Activated T-cell treated with anti-CD3 and anti-CD28 coated beads, Interleukin-2, amount 50 U/mL, for 1 hour (primary cell): Measurements from ENCODE around the gene DPP6.

Source experiments
- DNase-seq: peaks from one replicate; pipeline ENCODE4 v3.0.0-alpha.2; 2020

DPP6 gene

DNA sequence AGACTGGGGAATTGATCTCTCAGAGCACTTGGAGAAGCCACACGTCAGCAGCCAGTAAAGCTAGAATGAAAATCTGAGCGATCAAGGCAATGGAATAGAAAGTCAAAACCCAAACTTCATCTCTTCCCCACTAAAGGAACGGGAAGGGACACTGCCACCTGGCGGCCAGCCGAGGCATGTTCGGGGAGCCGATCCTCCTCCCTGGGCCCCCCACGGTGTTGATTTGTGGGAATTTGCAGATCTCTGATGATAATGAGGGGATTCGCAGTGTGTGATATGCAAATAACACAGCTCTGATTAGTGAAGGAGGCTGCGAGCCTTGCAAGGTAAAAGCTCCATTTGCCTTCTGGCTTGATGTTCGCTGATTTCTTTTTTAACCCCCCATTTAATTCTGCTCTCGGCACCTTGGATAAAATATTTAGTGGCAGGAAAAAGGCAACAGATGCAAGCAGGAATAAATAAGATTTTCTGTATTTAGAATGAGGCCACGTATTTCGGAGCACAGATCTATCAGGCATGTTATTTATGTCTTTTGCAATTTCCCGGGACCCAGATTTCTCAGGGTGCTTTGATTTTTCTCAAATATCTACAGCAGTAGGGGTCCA lies 692.2 kb downstream of the DPP6 start:
- DNase-seq: no peak

GRCh38 chr7:154744861-154745258 lies 692.7 kb downstream of the DPP6 start:
- DNase-seq: no peak

DNA sequence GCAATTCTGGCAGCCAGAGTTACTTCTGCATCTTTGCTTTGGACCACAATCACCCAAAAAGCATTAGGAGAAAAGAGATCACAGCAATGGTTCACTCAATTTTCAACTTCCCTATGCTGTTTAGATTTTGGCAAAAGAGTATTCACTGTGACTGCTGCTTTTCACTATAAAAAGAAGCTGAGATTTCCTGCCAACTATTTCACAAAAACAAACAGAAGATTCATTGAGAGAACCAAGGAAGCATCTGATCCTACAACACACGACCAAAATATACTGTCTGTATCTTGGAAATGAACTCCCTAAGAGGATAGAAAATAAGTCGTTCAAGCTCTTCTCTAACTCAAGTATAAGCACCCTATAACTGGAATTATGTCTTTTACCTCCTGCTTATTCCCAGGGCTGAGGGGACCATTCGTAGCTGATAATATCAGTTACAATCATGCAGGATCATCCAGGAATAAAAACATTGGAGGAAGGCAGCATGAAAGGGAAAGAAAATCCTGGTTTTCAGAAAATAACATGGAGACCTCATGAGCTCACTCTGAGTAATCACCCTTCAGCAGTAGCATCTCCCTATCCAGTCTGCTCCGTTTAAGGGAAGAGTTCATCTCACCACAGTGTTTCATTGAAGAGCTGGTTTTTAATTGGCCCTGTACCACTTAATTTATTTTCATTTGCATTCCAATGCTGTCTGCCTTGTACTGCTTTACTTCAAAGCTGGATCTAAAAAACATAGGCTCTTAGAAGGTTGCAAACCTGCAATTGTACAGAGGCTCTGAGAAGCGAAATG lies 694.6 kb downstream of the DPP6 start:
- DNase-seq: no peak

- no peak for DNase-seq
Measured at GRCh38 chr7:154748089-154748786, 696.0 kb downstream of the DPP6 start.

DNA sequence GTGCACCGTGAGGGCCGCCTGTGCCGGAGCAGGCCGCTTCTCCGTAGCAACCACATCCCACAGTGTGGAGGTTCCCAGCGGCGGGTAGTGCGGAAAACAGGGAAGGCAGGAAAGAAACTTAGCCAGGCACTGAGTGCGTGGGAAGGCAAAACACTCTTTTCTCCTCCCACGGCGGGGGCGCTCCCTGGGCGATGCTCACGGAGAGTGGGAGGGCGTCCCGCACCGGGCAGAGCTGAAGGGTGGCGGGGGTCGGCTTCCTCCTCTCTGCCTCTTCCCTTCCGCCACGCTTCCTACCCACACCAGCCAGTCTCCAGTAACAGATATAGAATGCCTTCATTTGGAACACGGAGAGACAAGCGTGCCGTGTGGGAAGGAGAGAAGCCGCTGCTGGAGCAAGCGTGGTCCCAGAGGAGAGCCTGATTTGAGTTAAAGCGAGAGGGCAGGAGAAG lies 698.2 kb downstream of the DPP6 start:
- no peak for DNase-seq

GRCh38 chr7:154753226-154753625 lies 701.0 kb downstream of the DPP6 start:
- no peak for DNase-seq

GRCh38 chr7:154757756-154758155 lies 705.6 kb downstream of the DPP6 start:
- no peak for DNase-seq

- DNase-seq: no peak
Measured at GRCh38 chr7:154759989-154760388, 707.8 kb downstream of the DPP6 start.

DNA sequence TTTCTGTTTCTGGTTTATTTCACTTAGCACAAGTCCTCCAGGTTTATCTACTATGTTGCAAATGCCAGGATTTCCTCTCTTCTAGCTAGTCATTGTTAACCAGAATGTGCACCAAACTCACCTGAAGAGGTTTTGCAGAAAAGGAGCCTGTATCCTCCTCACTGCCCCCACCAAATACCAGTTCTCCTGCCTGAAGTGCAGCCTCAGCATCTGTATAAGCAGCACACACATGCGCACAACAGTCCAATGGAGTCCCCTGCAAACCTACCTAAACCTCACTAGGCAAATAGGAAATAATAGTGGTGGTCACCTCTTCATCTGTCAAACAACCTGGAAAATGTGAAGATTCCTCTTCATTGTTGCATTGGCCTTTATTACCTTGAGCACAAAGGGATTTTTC lies 712.9 kb downstream of the DPP6 start:
- DNase-seq: no peak

GRCh38 chr7:154767142-154767541 lies 714.9 kb downstream of the DPP6 start:
- no peak for DNase-seq

DNA sequence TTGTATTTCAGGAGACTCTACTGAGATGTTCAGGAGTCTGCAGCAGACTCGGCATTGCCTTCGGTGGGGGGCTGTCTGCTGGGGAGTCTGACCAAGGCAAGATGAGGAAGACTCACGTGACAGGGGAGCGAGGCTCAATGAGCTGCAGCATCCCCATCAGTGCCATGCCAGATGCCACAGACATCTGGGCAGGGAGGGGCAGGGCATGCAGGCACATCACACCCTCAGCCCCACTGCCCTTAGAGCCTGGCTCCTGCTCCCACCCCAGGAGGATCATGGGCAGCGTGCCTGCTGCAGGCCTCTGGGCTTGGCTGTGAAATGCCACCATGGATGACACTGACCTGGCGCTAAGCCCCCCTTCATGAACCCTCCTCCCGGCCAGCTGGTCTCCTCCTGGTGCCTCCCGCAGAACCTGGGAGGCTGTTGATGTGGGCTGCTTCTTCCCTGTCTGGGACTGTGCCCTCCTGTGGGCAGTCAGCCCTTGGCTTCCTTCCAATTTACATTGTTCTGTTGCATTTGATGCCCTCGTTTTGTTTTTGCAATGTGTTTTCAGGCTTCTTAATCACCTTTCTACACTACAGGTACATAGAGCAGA lies 715.7 kb downstream of the DPP6 start:
- DNase-seq: no peak

DNA sequence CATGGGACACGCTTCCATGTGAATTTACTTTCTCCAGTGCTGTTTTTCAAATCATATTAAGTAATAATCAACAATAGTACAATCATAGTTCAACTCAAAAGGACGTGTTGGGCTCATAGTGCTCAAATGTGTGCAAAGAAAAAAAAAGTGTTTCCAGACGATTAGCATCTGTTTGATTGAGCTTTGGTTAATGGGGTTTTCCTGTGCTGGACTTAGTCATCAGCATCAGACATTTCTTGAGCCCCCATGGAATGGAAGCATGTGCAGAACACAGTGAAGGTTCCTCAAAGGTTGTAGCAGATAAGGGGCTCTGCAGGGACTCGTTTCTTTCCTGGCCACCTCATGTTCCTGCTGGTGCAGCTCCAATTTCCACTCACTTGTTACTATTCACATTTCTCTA lies 716.8 kb downstream of the DPP6 start:
- DNase-seq: no peak

- no peak for DNase-seq
Measured at GRCh38 chr7:154769527-154769926, 717.3 kb downstream of the DPP6 start.

DNA sequence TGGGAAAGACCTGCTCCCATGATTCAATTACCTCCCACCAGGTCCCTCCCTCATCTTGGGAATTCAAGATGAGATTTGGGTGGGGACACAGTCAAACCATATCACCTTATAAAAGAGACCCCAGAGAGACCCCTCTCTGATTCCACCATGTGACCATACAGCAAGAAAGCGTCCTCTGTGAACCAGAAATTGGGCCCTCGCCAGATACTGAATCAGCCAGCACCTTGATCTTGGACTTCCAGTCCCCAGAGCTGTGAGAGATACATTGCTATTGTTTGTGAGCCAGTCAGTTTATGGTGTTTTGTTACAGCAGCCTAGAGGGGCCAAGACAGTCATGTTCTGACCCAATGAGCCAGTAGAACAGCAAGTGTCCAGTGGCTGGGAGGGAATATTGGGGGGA lies 718.2 kb downstream of the DPP6 start:
- DNase-seq: no peak

DNA sequence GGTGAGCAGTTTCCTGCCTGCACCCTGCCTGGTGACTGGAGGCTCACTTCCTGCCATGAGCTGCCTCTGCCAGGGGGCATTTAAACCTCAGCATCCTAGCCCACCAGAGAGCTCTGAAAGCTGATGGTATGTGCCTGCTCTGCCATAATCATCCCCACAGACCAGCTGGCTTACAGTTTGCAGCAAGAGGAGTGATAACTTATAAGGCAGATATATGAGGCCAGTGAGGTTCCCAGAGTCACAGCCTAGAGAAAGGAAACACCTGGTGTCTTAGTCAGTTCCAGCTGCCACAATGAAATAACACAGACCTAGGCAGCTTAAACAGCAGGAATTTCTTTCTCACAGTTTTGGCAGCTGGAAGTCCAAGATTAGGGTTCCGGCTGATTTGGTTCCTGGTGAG lies 718.8 kb downstream of the DPP6 start:
- no peak for DNase-seq

DNA sequence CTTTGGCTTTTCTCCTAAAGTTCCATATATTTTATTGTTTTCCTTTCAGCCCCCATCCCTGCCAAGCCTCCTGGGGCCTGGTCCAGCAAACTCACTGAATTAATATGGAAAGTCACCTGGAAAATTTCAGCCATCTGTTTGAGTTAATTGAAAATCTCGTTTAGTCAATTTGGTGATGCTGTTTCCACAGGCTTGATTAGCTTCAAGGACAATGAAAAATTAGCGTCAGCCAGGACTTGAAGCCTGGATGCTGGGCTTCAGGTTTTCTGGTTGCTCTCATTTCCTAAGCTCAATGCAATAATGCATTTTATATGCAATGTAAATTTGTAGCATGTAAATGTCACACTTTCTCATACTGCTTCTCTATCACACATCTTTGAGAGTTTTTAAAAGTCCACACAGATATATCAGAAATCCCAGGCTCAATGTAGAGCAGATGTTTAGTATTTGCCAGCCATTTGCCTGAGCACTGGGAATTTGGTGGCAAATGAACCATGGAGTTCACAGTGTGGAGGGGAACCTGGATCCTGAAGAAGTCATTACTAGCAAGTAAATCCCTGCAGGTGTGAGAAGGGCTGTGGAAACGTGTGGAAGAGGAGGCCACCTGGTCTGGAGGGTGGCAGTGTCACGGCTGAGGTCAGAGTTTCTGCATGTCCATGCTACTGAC lies 722.2 kb downstream of the DPP6 start:
- no peak for DNase-seq

GRCh38 chr7:154775681-154776080 lies 723.5 kb downstream of the DPP6 start:
- no peak for DNase-seq

DNA sequence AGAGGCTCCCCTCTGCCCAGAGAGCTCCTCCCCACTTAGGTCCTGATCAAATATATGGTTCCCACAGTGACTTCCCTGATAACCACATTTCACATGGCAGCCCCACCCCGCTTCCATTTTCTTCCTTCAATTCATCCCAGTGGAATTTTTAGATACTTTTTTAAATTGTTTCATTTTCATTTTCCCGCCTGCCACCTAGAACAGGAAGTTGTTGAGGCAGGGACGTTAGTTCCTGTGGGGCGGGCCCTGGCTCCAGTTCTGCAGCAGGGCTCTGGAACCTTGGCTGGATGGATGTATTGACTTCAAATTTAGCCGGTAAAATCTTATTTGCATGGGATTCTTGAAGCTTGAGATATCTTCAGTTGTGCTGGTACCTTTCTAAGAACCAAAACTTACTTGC lies 724.2 kb downstream of the DPP6 start:
- DNase-seq: no peak

GRCh38 chr7:154777023-154777422 lies 724.8 kb downstream of the DPP6 start:
- DNase-seq: no peak

- no peak for DNase-seq
Measured at GRCh38 chr7:154777489-154777888, 725.3 kb downstream of the DPP6 start.

DNA sequence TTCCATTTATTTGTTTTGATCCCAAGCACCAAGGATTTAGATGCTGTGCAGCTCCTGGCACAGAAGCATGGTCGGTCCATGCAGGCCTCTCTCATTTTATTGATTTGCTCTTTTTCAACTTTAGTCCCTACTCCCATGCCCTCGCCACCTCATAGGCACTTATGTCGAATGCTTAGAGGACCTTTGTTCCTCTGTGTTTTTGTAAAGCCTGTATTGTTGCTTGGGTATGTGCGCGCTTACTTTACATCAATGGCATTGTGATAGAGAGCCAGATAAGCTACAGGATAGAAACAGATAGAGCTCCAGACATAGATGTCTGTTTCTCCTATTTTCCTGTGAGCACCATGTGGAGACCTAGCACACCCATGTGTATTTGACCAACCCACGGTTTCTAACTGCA lies 725.7 kb downstream of the DPP6 start:
- no peak for DNase-seq

GRCh38 chr7:154781369-154782303 lies 729.4 kb downstream of the DPP6 start:
- DNase-seq: no peak
